Ishikawa (cell line): ENCODE data around the gene TAF10.

Experiments
- CEBPB ChIP-seq: IDR thresholded peaks from 2 replicates; pipeline ENCODE4 v1.6.1; 2012
- CREB1 ChIP-seq: IDR thresholded peaks from 2 replicates; pipeline ENCODE4 v1.6.1; 2012; ENCODE audit warnings: low read depth
- EP300 ChIP-seq: IDR thresholded peaks from 2 replicates; pipeline ENCODE4 v1.6.1; 2012; ENCODE audit warnings: borderline replicate concordance
- FOXM1 ChIP-seq: IDR thresholded peaks from 2 replicates; pipeline ENCODE4 v1.6.1; 2012; ENCODE audit warnings: low read depth, borderline replicate concordance
- NFIC ChIP-seq: IDR thresholded peaks from 2 replicates; pipeline ENCODE4 v1.6.1; 2012
- RAD21 ChIP-seq: IDR thresholded peaks from 2 replicates; pipeline ENCODE4 v1.6.1; 2012; ENCODE audit warnings: low read depth
- REST ChIP-seq: IDR thresholded peaks from 2 replicates; pipeline ENCODE4 v1.6.1; 2012; ENCODE audit warnings: low read depth, mild to moderate bottlenecking
- TAF1 ChIP-seq: IDR thresholded peaks from 2 replicates; pipeline ENCODE4 v1.6.1; 2012; ENCODE audit warnings: low read depth, mild to moderate bottlenecking
- TEAD4 ChIP-seq: IDR thresholded peaks from 2 replicates; pipeline ENCODE4 v1.6.1; 2012
- USF1 ChIP-seq: IDR thresholded peaks from 2 replicates; pipeline ENCODE4 v1.6.1; 2012
- YY1 ChIP-seq: IDR thresholded peaks from 2 replicates; pipeline ENCODE4 v1.6.1; 2012; ENCODE audit warnings: low read depth

- TF ChIP-seq FOXM1 (no peak), YY1 (no peak), CEBPB (no peak), TEAD4 (no peak), EP300 (no peak), USF1 (no peak), REST (no peak), TAF1 (no peak), RAD21 (no peak), CREB1 (no peak), NFIC (no peak)
Observed at GRCh38 chr11:6620636-6621035, 8.6 kb upstream of the TAF10 start.
